Testis (tissue), 3 donors: Measurements from ENCODE around the gene INPP5A. TPM values are rescaled to one million over a fixed set of nuclear protein-coding genes. Genes with fewer than 3 reads are reported as not detected.

Experiments
- DNase-seq: peaks from one replicate; pipeline ENCODE4 v3.0.0-alpha.2; 2019
- H3K27ac ChIP-seq, 2 donors: fragments of 200-600 bp; sonication (generic); one replicate each; pipeline ENCODE4 v1.5.1; 2019
- H3K27me3 ChIP-seq: fragments of 200-600 bp; sonication (generic); one replicate; pipeline ENCODE4 v1.5.1; 2019
- H3K36me3 ChIP-seq: fragments of 200-600 bp; sonication (generic); one replicate; pipeline ENCODE4 v1.5.1; 2017; ENCODE audit warnings: low read depth; ENCODE audit errors: missing control alignments
- H3K4me1 ChIP-seq: fragments of 200-600 bp; sonication (generic); one replicate; pipeline ENCODE4 v1.5.1; 2019
- H3K4me3 ChIP-seq, 2 donors: fragments of 200-600 bp; sonication (generic); one replicate each; pipeline ENCODE4 v1.5.1; 2017 to 2019
- H3K9me3 ChIP-seq: fragments of 200-600 bp; sonication (generic); one replicate; pipeline ENCODE4 v1.5.1; 2017
- POLR2A ChIP-seq: fragments of 450-650 bp; IDR thresholded peaks from one replicate; pipeline ENCODE4 v1.6.1; 2017; ENCODE audit warnings: antibody characterized with exemption, mild to moderate bottlenecking, moderate library complexity
- WGBS, 2 donors: methylation state at CpG; one replicate each; pipeline ENCODE4 v1.1.5; 2018; 5-methylcytosine and 5-hydroxymethylcytosine counted together
- intact Hi-C: fragments of 100-400 bp; cut with DNase I; formaldehyde crosslinking; loops from one replicate; pipeline ENCODE4 v1.15.1; 2023; ENCODE audit warnings: low total_unique reads
- polyA plus RNA-seq: library from polyadenylated mRNA; stranded (reverse); fragments of 350-450 nt; fragmentation: Illumina TruSeq; extraction: RNeasy Lipid Tissue Mini Kit (QIAGEN cat#74804); gene quantifications from one replicate; pipeline ENCODE4 v1.2.3, GENCODE V29; 2014; ENCODE audit warnings: low read depth, low replicate concordance; ENCODE audit not compliant: insufficient read depth
- total RNA-seq, 2 donors: library from RNA; depleted of rRNA; stranded (reverse); fragments of >200 nt; gene quantifications; one replicate each; pipeline ENCODE4 v1.2.3, GENCODE V29; 2016
- TF ChIP-seq, protein P1 (sequence below), 3 experiments: fragments of 450-650 bp in 2 of 3; fragments of 200-600 bp in 1 of 3; sonication (generic) in 1 of 3; IDR thresholded peaks; one replicate each; pipeline ENCODE4 v1.5.1; 2016 to 2019; ENCODE audit warnings: antibody characterized with exemption in 3 of 3, mild to moderate bottlenecking in 2 of 3, moderate library complexity in 1 of 3

INPP5A gene
- total and polyA plus RNA-seq, 3 donors from 2014 or later: 54.1 to 103 (median 73.0) TPM

- no peak for DNase-seq
- Histone ChIP-seq H3K4me1 (peaks cover 9% of the 10 kb centered on the region), H3K4me3 (no peak overlapping the region), H3K27ac (no peak overlapping the region), H3K27me3 (no peaks in the 10 kb centered on the region), H3K9me3 (no peaks in the 10 kb centered on the region), H3K36me3 (no peaks in the 10 kb centered on the region)
- WGBS, 2 donors: 93 to 96% methylated on average over 5 to 26 of the region's 26 CpGs
- intact Hi-C loops: no loop called here
- no peak for TF ChIP-seq POLR2A
- TF ChIP-seq, protein P1, sequence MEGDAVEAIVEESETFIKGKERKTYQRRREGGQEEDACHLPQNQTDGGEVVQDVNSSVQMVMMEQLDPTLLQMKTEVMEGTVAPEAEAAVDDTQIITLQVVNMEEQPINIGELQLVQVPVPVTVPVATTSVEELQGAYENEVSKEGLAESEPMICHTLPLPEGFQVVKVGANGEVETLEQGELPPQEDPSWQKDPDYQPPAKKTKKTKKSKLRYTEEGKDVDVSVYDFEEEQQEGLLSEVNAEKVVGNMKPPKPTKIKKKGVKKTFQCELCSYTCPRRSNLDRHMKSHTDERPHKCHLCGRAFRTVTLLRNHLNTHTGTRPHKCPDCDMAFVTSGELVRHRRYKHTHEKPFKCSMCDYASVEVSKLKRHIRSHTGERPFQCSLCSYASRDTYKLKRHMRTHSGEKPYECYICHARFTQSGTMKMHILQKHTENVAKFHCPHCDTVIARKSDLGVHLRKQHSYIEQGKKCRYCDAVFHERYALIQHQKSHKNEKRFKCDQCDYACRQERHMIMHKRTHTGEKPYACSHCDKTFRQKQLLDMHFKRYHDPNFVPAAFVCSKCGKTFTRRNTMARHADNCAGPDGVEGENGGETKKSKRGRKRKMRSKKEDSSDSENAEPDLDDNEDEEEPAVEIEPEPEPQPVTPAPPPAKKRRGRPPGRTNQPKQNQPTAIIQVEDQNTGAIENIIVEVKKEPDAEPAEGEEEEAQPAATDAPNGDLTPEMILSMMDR (IDR thresholded peaks at IDR 0.05): no peak
Observed at GRCh38 chr10:132701099-132701845, 163.7 kb downstream of the INPP5A start.

- no peak for TF ChIP-seq POLR2A
- TF ChIP-seq, protein P1 (IDR thresholded peaks at IDR 0.05): no peak
- WGBS, 2 donors: 96 to 97% methylated on average over 9 to 13 of the region's 13 CpGs
- H3K27me3 ChIP-seq: no peaks in the 10 kb centered on the region
- H3K4me1 ChIP-seq: peaks cover 9% of the 10 kb centered on the region
- intact Hi-C loops: no loop called here
- no peaks in the 10 kb centered on the region for H3K9me3 ChIP-seq
- DNase-seq: no peak
- no peak overlapping the region for H3K27ac ChIP-seq
- no peaks in the 10 kb centered on the region for H3K36me3 ChIP-seq
- no peak overlapping the region for H3K4me3 ChIP-seq
Observed at GRCh38 chr10:132701846-132702190, 164.2 kb downstream of the INPP5A start.

GRCh38 chr10:132702601-132703418, 165.2 kb downstream of the INPP5A start:
- Histone ChIP-seq H3K27ac (no peak overlapping the region), H3K9me3 (no peaks in the 10 kb centered on the region), H3K4me1 (peaks cover 9% of the 10 kb centered on the region), H3K36me3 (no peaks in the 10 kb centered on the region), H3K27me3 (no peaks in the 10 kb centered on the region), H3K4me3 (no peak overlapping the region)
- no peak for DNase-seq
- WGBS, 2 donors: 88 to 89% methylated on average over 15 to 37 of the region's 37 CpGs
- intact Hi-C loops: no loop called here
- TF ChIP-seq, protein P1 (IDR thresholded peaks at IDR 0.05): no peak

DNA sequence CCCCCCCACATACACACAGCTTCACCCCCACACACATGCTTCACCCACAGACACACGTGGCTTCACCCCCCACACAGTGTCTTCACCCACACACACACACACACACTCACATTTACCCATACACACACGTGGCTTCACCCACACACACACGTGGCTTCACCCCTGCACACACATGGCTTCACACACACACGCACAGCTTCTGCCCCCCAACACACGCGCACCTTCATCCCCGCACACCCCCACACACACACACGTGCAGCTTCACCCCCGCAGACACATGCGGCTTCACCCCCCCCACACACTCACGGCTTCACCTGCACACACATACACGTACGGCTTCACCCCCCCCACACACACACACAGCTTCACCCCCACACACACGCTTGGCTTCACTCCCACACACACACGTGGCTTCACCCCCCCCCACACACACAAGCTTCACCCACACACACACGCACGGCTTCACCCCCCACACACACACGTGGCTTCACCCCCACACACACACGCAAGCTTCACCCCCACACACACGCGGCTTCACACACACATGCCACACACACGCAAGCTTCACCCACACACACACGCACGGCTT, 165.9 kb downstream of the INPP5A start:
- no peak for DNase-seq
- H3K27ac ChIP-seq: no peak overlapping the region
- no peaks in the 10 kb centered on the region for H3K27me3 ChIP-seq
- no peaks in the 10 kb centered on the region for H3K36me3 ChIP-seq
- no peaks in the 10 kb centered on the region for H3K9me3 ChIP-seq
- no peak for TF ChIP-seq POLR2A
- TF ChIP-seq, protein P1 (IDR thresholded peaks at IDR 0.05): no peak
- WGBS, 2 donors: 91 to 94% methylated on average over 24 of the region's 24 CpGs
- peaks cover 9% of the 10 kb centered on the region for H3K4me1 ChIP-seq
- H3K4me3 ChIP-seq: no peak overlapping the region
- intact Hi-C loops: no loop called here
